Measurements from ENCODE around the gene GAB4.
"Not testable (repeated sequence)": the region's sequence is repeated elsewhere in the genome, so short reads cannot be mapped to it uniquely, and the experiment has no call there.

The GAB4 gene

GRCh38 chr22:16958475-16958874, 49.5 kb downstream of the GAB4 start:
- no peak for DNase-seq (ENCODE audit: low spot score)

GRCh38 chr22:16957781-16958180, 50.2 kb downstream of the GAB4 start:
- DNase-seq (ENCODE audit: low spot score) = no peak

GRCh38 chr22:16956290-16956689, 51.7 kb downstream of the GAB4 start:
- DNase-seq (ENCODE audit: low spot score) = no peak

- DNase-seq (ENCODE audit: low spot score) = no peak
Measured at GRCh38 chr22:16955678-16956210, 52.3 kb downstream of the GAB4 start.

- no peak for DNase-seq (ENCODE audit: low spot score)
Measured at GRCh38 chr22:16955081-16955480, 52.9 kb downstream of the GAB4 start.

- no peak for DNase-seq (ENCODE audit: low spot score)
Measured at GRCh38 chr22:16954060-16954403, 54.0 kb downstream of the GAB4 start.

- DNase-seq (ENCODE audit: low spot score) = no peak
Measured at GRCh38 chr22:16953206-16954059, 54.6 kb downstream of the GAB4 start.

- DNase-seq (ENCODE audit: low spot score) = no peak
Measured at GRCh38 chr22:16949561-16949960, 58.5 kb downstream of the GAB4 start.

- no peak for DNase-seq (ENCODE audit: low spot score)
Measured at GRCh38 chr22:16937811-16938210, 70.2 kb downstream of the GAB4 start.

GRCh38 chr22:16937209-16937608, 70.8 kb downstream of the GAB4 start:
- DNase-seq (ENCODE audit: low spot score) = not testable (repeated sequence)

GRCh38 chr22:16936625-16937024, 71.4 kb downstream of the GAB4 start:
- no peak for DNase-seq (ENCODE audit: low spot score)

GRCh38 chr22:16935209-16935608, 72.8 kb downstream of the GAB4 start:
- no peak for DNase-seq (ENCODE audit: low spot score)

GRCh38 chr22:16933291-16934282, 74.4 kb downstream of the GAB4 start:
- no peak for DNase-seq (ENCODE audit: low spot score)

- DNase-seq (ENCODE audit: low spot score) = no peak
Measured at GRCh38 chr22:16932577-16932976, 75.4 kb downstream of the GAB4 start.

- no peak for DNase-seq (ENCODE audit: low spot score)
Measured at GRCh38 chr22:16925407-16925966, 82.5 kb downstream of the GAB4 start.

GRCh38 chr22:16922706-16923105, 85.3 kb downstream of the GAB4 start:
- DNase-seq (ENCODE audit: low spot score) = no peak

GRCh38 chr22:16922076-16922475, 85.9 kb downstream of the GAB4 start:
- no peak for DNase-seq (ENCODE audit: low spot score)

- DNase-seq (ENCODE audit: low spot score) = peak; percentile 46
Measured at GRCh38 chr22:16917144-16918003, 90.6 kb downstream of the GAB4 start.

- DNase-seq (ENCODE audit: low spot score) = no peak
Measured at GRCh38 chr22:16915701-16916100, 92.3 kb downstream of the GAB4 start.

GRCh38 chr22:16914911-16915310, 93.1 kb downstream of the GAB4 start:
- not testable (repeated sequence) for DNase-seq (ENCODE audit: low spot score)

- no peak for DNase-seq (ENCODE audit: low spot score)
Measured at GRCh38 chr22:16914006-16914405, 94.0 kb downstream of the GAB4 start.
